C4-2B (cell line): ENCODE results near the gene TRIM34.
"Not testable (repeated sequence)": the region's sequence is repeated elsewhere in the genome, so short reads cannot be mapped to it uniquely, and the experiment has no call there.

Experiments
- H3K27ac ChIP-seq: fragments of 450-650 bp; 2 replicates; pipeline ENCODE4 v1.5.1; 2017
- ZFX ChIP-seq: fragments of 450-650 bp; IDR thresholded peaks from 2 replicates; pipeline ENCODE4 v1.6.1; 2017
- TF ChIP-seq, protein P1 (sequence below): fragments of 450-650 bp; conservative IDR thresholded peaks from 2 replicates; pipeline ENCODE4 v1.5.1; 2017; ENCODE audit warnings: mild to moderate bottlenecking

Gene TRIM34, protein sequence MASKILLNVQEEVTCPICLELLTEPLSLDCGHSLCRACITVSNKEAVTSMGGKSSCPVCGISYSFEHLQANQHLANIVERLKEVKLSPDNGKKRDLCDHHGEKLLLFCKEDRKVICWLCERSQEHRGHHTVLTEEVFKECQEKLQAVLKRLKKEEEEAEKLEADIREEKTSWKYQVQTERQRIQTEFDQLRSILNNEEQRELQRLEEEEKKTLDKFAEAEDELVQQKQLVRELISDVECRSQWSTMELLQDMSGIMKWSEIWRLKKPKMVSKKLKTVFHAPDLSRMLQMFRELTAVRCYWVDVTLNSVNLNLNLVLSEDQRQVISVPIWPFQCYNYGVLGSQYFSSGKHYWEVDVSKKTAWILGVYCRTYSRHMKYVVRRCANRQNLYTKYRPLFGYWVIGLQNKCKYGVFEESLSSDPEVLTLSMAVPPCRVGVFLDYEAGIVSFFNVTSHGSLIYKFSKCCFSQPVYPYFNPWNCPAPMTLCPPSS

DNA sequence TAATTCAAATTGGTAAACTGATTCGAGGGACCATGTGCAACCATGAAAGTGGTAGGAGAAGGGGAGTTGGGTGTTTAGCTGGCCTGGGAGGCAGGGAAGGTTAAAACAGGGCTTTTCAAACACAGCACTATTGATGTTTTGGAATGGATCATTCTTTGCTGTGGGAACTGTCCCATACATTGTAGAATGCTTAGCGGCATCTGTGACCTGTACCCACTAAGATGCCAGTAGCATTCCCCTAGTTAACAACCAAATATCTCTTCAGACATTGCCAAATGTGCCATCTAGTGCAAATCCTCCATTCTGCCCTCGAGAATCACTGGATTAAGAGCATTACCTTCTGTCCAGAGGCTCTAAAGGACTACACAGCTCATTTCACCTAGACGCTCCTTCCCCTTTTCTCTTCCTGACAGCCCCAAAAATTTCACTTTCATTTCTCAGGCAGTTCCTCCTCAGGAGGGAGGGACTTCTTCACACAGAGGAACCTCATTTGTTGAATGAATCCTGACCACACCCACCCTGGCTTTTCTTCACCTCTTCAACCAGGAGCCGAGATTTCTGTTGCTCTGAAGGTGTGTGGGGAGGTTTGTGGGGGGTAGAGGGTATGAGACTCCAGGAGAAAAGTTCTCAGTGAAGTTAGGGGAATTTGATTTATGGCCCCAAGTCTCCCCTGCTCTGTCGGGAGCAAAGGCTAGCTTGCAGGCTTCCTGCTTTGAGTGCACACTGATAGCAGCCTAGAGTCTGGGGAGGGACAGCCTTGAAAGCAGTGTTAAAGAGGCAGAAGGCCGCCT is at the start of gene TRIM34:
TSS of gene TRIM34 (plus strand) at position 513 of the 791 bp plus-strand sequence. CDS start 7,331 bp downstream, outside the sequence.
- H3K27ac ChIP-seq = no peak within 1 kb of the TSS
- TF ChIP-seq, protein P1, sequence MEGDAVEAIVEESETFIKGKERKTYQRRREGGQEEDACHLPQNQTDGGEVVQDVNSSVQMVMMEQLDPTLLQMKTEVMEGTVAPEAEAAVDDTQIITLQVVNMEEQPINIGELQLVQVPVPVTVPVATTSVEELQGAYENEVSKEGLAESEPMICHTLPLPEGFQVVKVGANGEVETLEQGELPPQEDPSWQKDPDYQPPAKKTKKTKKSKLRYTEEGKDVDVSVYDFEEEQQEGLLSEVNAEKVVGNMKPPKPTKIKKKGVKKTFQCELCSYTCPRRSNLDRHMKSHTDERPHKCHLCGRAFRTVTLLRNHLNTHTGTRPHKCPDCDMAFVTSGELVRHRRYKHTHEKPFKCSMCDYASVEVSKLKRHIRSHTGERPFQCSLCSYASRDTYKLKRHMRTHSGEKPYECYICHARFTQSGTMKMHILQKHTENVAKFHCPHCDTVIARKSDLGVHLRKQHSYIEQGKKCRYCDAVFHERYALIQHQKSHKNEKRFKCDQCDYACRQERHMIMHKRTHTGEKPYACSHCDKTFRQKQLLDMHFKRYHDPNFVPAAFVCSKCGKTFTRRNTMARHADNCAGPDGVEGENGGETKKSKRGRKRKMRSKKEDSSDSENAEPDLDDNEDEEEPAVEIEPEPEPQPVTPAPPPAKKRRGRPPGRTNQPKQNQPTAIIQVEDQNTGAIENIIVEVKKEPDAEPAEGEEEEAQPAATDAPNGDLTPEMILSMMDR = no peak
- no peak for TF ChIP-seq ZFX

DNA sequence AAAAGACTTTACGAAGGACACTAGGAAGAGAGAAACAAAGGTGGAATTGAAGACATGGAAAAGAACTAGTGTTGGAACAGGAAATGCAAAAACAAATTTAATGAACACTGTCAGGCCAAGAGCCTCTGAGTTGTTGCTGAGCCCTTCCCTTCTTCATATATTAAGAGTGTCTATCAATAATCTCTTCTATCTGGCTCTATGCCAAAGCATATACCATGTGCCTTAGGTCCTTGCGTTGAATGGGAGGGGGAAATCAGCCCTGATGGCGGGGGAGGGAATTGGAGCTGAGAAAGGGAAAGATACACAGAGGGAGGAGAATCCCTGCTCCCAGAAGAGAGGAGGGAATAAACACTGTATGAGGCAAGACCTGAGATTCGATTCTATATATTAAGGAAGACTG is 49.6 kb upstream of the TRIM34 start:
- TF ChIP-seq ZFX = no peak
- TF ChIP-seq, protein P1 = no peak
- no peak overlapping the region for H3K27ac ChIP-seq

DNA sequence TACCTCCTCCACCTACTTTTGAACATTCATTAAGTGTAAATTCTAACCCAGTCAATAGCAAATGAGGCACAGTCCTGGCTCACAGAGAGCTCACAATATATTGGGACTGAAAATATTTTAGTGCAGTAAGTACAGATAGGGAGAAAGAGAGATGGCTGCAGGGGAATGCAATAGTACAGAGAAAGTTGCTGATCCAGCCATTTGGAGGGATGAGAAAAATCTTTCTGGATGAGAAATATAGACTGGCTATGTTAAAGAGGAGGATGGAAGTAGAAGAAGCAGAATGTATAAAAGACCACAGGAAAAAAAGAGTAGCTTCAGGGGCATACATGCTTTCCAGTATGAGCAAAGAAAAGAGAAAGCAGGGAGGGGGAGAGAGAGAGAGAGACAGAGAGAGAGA is 47.7 kb upstream of the TRIM34 start:
- H3K27ac ChIP-seq = no peak overlapping the region
- TF ChIP-seq, protein P1 = no peak
- no peak for TF ChIP-seq ZFX

DNA sequence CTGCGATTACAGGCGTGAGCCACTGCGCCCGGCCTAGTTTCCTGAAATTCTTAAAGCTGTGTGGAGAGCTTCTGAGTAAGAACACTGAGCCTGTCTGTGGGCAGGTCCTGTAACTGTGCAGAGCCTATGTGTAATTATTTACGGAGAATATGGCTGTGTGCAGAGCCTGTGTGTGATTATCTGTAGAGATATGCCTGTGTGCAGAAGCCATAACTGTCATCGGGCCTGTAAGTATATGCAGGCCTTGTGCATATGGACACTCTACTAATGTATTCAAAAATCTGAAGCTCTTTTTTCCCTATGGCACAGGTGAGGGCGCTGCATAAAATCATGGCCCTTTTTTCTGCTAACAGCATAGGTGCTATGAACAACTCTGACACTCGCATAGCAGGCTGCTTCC is 44.2 kb upstream of the TRIM34 start, which contains the start of gene OR52B6:
TSS of gene OR52B6 (plus strand) at position 301 of the 400 bp plus-strand sequence. CDS start at position 301, 0 bp downstream.
- no peak within 1 kb of the TSS for H3K27ac ChIP-seq
- TF ChIP-seq ZFX = no peak
- TF ChIP-seq, protein P1 = no peak

DNA sequence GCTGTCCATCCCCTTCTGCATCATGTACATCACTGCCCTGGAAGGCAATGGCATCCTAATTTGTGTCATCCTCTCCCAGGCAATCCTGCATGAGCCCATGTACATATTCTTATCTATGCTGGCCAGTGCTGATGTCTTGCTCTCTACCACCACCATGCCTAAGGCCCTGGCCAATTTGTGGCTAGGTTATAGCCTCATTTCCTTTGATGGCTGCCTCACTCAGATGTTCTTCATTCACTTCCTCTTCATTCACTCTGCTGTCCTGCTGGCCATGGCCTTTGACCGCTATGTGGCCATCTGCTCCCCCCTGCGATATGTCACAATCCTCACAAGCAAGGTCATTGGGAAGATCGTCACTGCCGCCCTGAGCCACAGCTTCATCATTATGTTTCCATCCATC is 43.8 kb upstream of the TRIM34 start:
- no peak overlapping the region for H3K27ac ChIP-seq
- TF ChIP-seq, protein P1 = no peak
- no peak for TF ChIP-seq ZFX

DNA sequence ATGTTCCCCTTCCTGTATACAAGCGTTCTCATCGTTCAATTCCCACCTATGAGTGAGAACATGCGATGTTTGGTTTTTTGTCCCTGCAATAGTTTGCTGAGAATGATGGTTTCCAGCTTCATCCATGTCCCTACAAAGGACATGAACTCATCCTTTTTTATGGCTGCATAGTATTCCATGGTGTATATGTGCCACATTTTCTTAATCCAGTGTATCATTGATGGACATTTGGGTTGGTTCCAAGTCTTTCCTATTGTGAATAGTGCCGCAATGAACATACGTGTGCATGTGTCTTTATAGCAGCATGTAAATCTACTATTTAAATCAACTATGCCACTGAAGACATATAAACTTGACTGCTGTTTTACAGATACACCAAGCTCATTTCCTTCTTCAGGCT is 40.3 kb upstream of the TRIM34 start:
- not testable (repeated sequence) for H3K27ac ChIP-seq

DNA sequence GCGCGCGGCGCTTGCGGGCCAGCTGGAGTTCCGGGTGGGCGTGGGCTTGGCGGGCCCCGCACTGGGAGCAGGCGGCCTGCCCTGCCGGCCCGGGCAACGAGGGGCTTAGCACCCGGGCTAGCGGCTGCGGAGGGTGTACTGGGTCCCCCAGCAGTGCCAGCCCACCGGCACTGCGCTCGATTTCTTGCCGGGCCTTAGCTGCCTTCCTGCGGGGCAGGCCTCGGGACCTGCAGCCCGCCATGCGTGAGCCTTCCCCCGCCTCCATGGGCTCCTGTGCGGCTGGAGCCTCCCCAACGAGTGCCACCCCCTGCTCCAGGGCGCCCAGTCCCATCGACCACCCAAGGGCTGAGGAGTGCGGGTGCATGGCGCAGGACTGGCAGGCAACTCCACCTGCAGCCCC is 34.9 kb upstream of the TRIM34 start:
- H3K27ac ChIP-seq = not testable (repeated sequence)

DNA sequence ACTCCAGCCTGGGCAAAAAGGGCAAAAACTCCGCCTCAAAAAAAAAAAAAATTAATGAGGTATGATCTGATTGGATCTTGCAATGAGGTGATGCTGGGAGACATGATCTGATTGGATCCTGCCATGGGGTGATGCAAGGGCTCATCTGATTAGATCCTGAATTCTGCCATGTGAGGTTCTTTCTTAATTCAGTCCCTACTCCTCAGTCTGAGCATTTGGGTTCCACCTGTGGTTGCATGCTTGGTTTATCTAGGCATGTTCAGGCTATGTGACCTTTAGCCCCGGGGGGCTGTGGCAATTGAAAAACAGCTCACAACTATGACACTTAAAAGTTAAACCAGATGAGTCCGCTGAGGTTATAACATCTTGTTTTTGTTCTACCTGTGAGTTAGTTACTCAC is 33.2 kb upstream of the TRIM34 start:
- no peak overlapping the region for H3K27ac ChIP-seq
- TF ChIP-seq, protein P1 = no peak
- TF ChIP-seq ZFX = no peak
